Hepatic stellate cell (primary cell): Measurements from ENCODE around the gene HAUS7.

Experiments used
- DNase-seq: peaks from one replicate; pipeline ENCODE4 v3.0.0; 2011; ENCODE audit warnings: low spot score

HAUS7 gene

GRCh38 chrX:153456161-153456560, 14.2 kb downstream of the HAUS7 start:
- DNase-seq: no peak

GRCh38 chrX:153455571-153455970, 14.8 kb downstream of the HAUS7 start:
- DNase-seq: no peak

DNA sequence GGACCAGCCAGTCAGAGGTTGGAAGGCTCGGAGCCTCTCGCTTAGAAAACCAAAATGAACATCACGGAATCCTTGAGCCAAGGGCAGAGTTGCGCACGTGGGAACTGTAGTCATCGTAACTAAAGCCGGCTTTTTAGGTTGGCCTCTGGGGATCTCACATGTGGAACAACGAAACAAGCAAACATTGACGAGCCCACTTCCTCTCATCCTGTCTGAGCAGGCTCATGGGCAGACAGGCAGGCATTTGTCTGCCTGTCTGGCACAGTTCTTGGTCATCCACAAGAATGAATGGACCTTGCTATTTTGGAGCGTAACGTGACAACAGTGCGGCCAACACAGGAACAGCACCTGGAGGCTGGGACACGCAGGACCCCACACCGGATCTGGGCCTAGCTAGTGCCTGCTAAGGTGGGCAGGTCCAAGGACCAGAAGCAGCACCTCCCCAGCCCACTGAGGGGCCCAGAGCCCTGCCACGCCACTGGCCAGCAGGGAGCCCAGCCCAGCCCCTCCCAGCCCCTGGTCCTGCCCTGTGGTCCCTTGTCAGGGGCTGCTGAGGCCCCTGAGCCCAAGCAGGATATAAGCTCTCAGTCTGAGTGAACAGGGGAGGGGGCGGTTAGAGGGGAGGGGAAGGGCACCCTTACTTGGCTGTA, 15.3 kb downstream of the HAUS7 start:
- DNase-seq: no peak

GRCh38 chrX:153450949-153451277, 19.5 kb downstream of the HAUS7 start:
- DNase-seq: no peak

DNA sequence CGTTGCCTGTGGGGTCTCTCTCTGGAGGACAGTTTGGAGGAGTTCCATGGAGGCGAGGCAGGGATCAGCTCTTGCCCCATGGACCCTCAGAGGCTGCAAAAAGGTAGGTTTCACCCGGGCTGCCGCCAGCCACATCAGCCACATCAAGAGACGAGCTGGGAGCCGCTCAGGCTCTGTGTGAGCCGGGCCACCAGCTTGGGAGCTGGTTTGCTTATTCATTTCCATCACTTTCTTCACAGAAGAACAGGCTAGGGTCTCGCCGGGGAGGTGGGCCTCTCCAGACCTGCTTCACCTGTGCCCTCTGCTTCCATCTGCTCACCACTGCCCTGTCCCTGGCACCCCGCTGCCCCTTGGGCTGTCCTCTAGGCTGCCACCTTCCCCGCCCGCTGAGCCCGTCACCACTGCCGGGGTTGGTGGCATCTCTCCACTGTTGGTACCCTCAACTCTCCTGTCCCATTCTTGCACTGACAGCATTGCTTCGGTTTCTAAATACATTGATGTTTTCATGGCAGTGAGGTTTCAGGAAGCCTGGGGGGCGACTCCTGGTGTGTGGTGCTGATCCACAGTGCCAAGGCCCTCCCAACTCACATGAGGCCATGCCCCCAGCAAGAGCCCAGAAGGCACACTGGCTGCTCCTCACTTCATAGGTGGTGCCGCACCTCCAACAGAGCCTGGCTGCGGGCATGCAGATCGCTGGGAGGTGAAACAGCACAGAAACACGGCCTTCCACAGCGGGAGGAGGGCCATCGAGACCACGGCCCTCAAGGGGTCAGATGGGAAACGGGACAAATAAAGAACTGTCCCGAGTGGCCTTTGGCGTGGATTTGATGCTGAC, 20.0 kb downstream of the HAUS7 start:
- DNase-seq: no peak

DNA sequence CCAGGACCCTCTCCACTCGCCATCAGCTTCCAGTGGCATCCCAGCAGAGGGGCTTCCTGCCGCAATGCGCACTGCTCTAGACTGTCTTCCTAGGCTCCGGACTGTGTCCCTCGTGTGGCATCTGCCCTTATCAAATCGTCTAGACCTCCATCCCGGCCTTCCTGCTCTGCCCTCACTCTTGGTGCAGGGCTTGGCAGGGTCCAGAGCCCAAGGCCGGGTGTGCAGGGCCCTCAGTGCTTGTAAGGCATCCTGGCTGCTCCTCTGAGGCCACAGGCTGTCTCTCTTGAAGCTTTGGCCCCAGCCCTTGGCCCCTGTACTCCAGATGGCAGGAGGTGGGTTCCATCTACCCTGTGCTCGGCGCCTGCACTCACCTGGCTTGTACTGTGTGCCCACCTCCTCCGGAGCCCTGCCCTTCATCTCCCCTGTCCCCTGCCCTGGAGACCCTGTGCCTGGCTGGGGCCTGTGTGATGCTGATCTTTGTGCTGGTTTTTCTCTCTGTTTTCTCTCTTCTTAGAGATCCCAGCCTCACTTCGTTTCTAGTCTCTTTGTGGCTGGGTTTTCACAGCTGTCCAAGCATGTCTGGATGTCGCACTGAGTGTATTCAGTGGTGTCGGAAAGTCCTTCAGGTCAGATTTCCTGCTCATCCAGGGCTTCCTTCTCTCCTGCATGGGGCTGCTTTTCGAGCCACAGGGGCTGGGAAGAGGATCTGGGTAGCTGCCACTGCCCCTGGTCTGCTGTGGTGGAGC, 20.8 kb downstream of the HAUS7 start:
- DNase-seq: no peak

DNA sequence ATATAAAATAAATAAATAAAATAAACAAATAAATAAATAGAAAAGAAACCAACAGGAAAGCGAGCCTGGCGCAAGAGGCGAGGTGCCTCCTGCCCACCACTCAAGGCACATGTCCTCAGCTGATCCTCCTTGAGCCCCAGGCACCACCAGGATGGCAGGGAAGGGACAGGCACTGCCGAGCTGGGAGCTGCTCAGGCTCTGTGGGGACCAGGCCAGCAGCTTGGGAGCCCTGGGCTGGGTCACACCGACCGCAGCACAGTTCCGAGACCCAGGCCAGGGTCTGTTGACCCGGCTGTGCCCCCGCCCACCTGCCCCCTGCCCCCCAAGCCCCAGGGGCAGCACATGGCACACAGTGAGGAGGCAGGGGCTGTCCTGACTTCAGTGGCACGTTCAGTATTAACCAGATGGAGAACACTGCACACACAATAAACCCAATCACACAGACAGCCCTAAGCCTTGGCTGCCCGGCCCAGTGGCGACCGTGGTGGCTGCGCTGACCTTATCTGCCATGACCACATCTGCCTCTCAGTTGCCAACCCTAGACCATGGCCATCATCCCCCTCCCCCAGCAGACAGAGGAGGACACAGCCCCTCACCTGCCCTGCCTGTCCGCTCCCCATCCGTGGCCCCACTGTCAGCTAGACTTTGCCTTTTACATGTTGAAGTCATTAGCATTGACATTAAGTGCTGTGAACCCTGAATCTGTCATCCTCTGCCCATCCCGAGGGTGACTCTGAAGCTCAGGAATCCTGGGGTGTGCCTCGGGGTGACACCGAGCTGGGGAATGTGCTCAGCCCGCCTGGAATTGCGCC, 21.6 kb downstream of the HAUS7 start:
- no peak for DNase-seq

GRCh38 chrX:153447581-153447960, 22.8 kb downstream of the HAUS7 start:
- no peak for DNase-seq

GRCh38 chrX:153446950-153447580, 23.3 kb downstream of the HAUS7 start:
- DNase-seq: no peak

DNA sequence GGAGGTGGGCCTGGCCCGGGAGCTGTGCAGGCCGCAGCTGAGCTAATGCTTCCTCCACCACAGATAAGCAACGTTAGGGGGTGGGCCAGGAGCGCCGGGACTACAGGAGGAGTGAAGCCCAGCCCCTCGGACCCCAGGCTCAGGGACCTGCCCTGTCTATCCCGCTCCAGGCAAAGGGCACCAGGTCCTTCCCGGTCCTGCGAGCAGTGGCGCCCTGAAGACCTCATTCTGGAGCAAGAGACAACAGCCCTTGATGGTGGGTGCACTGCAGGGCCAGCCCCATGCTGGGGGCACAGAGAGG, 23.8 kb downstream of the HAUS7 start:
- DNase-seq: no peak

DNA sequence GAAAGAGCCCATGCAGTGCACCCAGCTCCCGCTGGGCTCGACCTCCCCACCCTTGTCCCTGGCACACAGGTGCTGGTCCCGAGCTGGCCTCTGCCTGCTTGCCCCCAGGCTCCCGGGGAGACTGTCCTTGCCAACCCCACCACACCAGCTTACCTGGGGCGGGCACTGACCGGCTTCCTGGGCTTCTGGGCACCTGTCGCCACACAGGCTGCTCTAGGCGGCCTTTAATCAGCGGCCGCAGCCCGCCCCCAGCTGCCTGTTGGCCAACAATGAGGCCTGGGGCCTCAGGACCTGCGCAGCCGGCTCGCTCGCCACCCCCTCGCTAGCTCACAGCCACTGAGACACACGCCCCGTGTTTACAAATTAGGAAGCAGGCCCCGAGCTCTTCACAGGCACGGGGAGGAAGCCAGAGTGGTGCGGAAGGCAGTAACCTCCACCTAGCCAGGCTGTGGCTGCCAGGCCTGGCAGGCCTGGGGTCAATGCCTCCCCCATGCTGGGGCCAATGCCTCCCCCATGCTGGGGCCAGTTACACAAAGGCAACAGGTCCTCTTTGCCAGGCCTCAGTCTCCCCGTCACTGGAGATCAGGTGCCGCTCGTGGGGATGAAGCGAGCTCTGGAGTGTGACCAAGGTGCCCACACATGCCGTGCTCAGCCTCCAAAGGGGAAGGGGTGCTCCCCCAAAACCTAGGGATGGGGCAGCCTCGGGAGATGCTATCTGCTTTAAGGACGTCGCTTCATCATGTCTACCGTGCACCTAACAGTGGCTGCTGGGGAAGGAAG, 24.3 kb downstream of the HAUS7 start, which contains the start of gene TREX2:
TSS of gene TREX2 (minus strand) at position 201 of the 780 bp plus-strand sequence. CDS start 626 bp downstream, outside the sequence.
- no peak for DNase-seq

DNA sequence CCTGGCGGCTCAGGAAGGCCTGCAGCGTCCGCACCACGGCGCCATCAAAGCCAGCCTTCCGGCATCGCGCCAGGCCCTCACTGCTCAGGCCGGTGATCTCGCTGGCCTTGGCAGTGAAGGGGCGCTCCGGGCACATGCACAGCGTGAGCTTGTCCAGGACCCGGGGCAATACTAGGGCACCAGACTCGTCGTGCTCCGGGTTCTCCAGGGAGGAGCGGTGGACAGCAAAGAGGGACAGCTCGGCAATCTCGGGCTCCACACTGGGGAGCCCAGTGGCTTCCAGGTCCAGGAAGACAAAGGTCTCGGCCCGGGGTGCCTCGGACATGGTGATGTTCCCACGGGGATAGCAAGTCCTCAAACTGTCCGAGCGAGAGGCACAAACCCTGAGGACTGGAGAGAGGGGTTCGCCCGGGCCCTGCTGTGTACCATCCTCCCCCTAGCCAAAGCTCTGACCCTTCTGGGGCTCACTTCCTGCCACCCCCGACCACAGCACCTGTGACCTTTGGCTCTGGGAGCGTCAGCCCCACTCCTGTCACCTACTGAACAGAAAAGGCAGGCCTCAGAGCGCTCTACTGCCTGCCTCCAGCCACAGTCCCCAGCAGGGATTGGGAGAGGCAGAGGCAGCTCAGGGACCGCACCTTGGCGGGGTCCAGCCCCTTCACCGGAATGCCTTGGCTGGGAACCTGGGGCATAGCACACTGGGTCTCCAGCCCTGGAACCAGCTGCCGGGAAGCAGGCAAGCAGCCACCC, 25.1 kb downstream of the HAUS7 start:
- no peak for DNase-seq

DNA sequence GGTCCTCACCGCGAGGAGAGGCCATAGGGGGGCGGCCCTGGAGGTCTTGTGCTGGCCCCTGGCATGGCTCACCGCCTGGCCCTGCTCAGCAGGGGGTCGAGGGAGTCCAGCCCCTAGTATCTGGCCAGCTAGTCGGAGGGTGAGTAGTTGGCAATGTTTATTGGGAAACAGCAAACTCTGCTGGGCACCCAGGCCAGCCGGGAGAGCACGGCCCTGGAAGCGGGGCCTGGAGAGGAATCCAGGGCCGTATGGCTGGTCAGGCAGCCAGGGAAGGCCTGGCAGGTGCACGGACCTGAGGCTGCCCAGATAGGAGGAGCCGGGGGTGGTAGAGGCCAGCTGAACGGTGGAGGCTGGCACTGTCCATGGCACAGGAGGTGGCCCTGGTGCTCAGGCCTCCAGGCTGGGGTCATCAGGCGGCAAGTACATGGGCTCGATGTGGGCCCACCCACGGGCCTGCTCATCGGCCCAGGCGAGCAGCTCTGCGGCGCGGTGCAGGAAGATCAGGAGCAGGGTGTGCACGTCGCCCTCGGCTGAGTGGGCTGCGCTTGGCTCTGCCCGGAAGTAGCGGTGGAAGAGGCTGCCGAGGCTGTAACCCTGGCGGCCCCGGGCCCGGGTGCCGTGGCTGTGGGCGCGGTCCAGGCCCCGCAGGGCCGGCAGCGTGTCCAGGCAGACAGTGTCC, 25.9 kb downstream of the HAUS7 start:
- no peak for DNase-seq

GRCh38 chrX:153443476-153444332, 26.7 kb downstream of the HAUS7 start:
- DNase-seq: no peak

GRCh38 chrX:153442463-153442862, 27.9 kb downstream of the HAUS7 start:
- DNase-seq: no peak

GRCh38 chrX:153441981-153442380, 28.4 kb downstream of the HAUS7 start:
- no peak for DNase-seq

GRCh38 chrX:153441296-153441695, 29.1 kb downstream of the HAUS7 start:
- no peak for DNase-seq

DNA sequence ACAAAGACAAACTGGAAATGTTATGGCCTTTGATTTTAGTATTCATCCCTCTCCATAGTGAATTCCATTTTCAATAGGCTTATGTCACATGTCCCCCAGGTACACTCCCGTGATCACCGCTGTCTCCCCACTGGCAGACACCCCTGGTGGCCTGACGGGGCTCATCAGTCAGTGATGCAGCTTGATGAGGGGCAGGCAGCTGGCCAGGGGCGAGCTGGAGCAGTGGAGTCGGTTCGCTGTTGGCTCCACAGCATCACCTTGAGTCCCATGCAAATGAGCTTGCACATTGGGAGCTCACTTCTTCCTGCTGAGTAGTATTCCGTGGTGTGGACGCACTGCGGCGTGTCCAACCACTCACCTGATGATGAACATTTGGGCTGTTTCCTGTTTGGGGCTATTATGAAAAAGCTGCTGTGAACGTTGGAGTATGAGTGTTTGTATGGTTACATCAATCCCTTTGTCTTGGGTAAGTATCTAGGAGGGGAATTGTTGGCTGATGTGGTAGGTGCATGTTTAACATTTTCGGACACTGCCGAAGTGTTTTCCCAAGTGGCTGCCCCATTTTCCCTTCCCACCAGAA, 29.7 kb downstream of the HAUS7 start:
- no peak for DNase-seq
